ENCODE measurements around the gene PEX5L.
"Not testable (repeated sequence)": the region's sequence is repeated elsewhere in the genome, so short reads cannot be mapped to it uniquely, and the experiment has no call there.

Gene PEX5L

GRCh38 chr3:179807588-179807987 lies 229.1 kb downstream of the PEX5L start:
- Histone ChIP-seq H3K4me3 (ENCODE audit: low read depth in 1 of 5, low read length in 5 of 5) (no peak overlapping the region), H3K36me3 (ENCODE audit: control insufficient read depth in 5 of 5, insufficient read depth in 5 of 5, low read length in 5 of 5) (no peaks in the 10 kb centered on the region), H3K27me3 (ENCODE audit: control insufficient read depth in 5 of 5, insufficient read depth in 4 of 5, low read length in 5 of 5) (peaks cover 0 to 4% (median 0%) of the 10 kb centered on the region in 5 donors), H3K27ac (ENCODE audit: low read depth, low read length) (no peak overlapping the region), H3K9ac (ENCODE audit: low read length in 5 of 5) (no peak overlapping the region), H3K9me3 (ENCODE audit: control insufficient read depth in 5 of 5, low read length in 5 of 5) (no peaks in the 10 kb centered on the region), H3K4me1 (ENCODE audit: control insufficient read depth in 5 of 5, insufficient read depth in 5 of 5, low read length in 5 of 5) (peaks cover 0 to 5% (median 0%) of the 10 kb centered on the region in 5 donors)

- peaks cover 0 to 6% (median 0%) of the 10 kb centered on the region in 5 donors for H3K4me1 ChIP-seq (ENCODE audit: control insufficient read depth in 5 of 5, insufficient read depth in 5 of 5, low read length in 5 of 5)
Observed at GRCh38 chr3:179806177-179806576, 230.6 kb downstream of the PEX5L start.

GRCh38 chr3:179801856-179802255 lies 234.9 kb downstream of the PEX5L start:
- peaks cover 0 to 4% (median 0%) of the 10 kb centered on the region in 5 donors for H3K27me3 ChIP-seq (ENCODE audit: control insufficient read depth in 5 of 5, insufficient read depth in 4 of 5, low read length in 5 of 5)
- H3K36me3 ChIP-seq (ENCODE audit: control insufficient read depth in 5 of 5, insufficient read depth in 5 of 5, low read length in 5 of 5), result no peaks in the 10 kb centered on the region
- H3K27ac ChIP-seq (ENCODE audit: low read depth, low read length), result no peak overlapping the region
- H3K4me3 ChIP-seq (ENCODE audit: low read depth in 1 of 5, low read length in 5 of 5), result no peak overlapping the region
- H3K4me1 ChIP-seq (ENCODE audit: control insufficient read depth in 5 of 5, insufficient read depth in 5 of 5, low read length in 5 of 5), result peaks cover 0 to 6% (median 0%) of the 10 kb centered on the region in 5 donors
- H3K9ac ChIP-seq (ENCODE audit: low read length in 5 of 5), result no peak overlapping the region
- H3K9me3 ChIP-seq (ENCODE audit: control insufficient read depth in 5 of 5, low read length in 5 of 5), result no peaks in the 10 kb centered on the region

More at GRCh38 chr3:179806177-179806576, 230.6 kb downstream of the PEX5L start:
- Histone ChIP-seq H3K36me3 (ENCODE audit: control insufficient read depth in 5 of 5, insufficient read depth in 5 of 5, low read length in 5 of 5) (no peaks in the 10 kb centered on the region), H3K27me3 (ENCODE audit: control insufficient read depth in 5 of 5, insufficient read depth in 4 of 5, low read length in 5 of 5) (peaks cover 0 to 4% (median 0%) of the 10 kb centered on the region in 5 donors), H3K9ac (ENCODE audit: low read length in 5 of 5) (no peak overlapping the region), H3K4me3 (ENCODE audit: low read depth in 1 of 5, low read length in 5 of 5) (no peak overlapping the region), H3K27ac (ENCODE audit: low read depth, low read length) (no peak overlapping the region), H3K9me3 (ENCODE audit: control insufficient read depth in 5 of 5, low read length in 5 of 5) (no peaks in the 10 kb centered on the region)

- Histone ChIP-seq H3K27ac (ENCODE audit: low read depth, low read length) (no peak overlapping the region), H3K9ac (ENCODE audit: low read length in 5 of 5) (no peak overlapping the region), H3K27me3 (ENCODE audit: control insufficient read depth in 5 of 5, insufficient read depth in 4 of 5, low read length in 5 of 5) (peaks cover 0 to 4% (median 0%) of the 10 kb centered on the region in 5 donors), H3K4me3 (ENCODE audit: low read depth in 1 of 5, low read length in 5 of 5) (no peak overlapping the region), H3K36me3 (ENCODE audit: control insufficient read depth in 5 of 5, insufficient read depth in 5 of 5, low read length in 5 of 5) (no peaks in the 10 kb centered on the region), H3K4me1 (ENCODE audit: control insufficient read depth in 5 of 5, insufficient read depth in 5 of 5, low read length in 5 of 5) (peaks cover 0 to 6% (median 0%) of the 10 kb centered on the region in 5 donors), H3K9me3 (ENCODE audit: control insufficient read depth in 5 of 5, low read length in 5 of 5) (no peaks in the 10 kb centered on the region)
Observed at GRCh38 chr3:179801263-179801662, 235.5 kb downstream of the PEX5L start.

- Histone ChIP-seq H3K9me3 (ENCODE audit: control insufficient read depth in 5 of 5, low read length in 5 of 5) (no peaks in the 10 kb centered on the region), H3K4me1 (ENCODE audit: control insufficient read depth in 5 of 5, insufficient read depth in 5 of 5, low read length in 5 of 5) (peaks cover 0 to 6% (median 0%) of the 10 kb centered on the region in 5 donors)
Observed at GRCh38 chr3:179797192-179797591, 239.5 kb downstream of the PEX5L start.

GRCh38 chr3:179796421-179796820 lies 240.3 kb downstream of the PEX5L start:
- Histone ChIP-seq H3K4me3 (ENCODE audit: low read depth in 1 of 5, low read length in 5 of 5) (no peak overlapping the region), H3K27ac (ENCODE audit: low read depth, low read length) (no peak overlapping the region), H3K9ac (ENCODE audit: low read length in 5 of 5) (no peak overlapping the region), H3K9me3 (ENCODE audit: control insufficient read depth in 5 of 5, low read length in 5 of 5) (no peaks in the 10 kb centered on the region), H3K4me1 (ENCODE audit: control insufficient read depth in 5 of 5, insufficient read depth in 5 of 5, low read length in 5 of 5) (peaks cover 0 to 2% (median 0%) of the 10 kb centered on the region in 5 donors), H3K27me3 (ENCODE audit: control insufficient read depth in 5 of 5, insufficient read depth in 4 of 5, low read length in 5 of 5) (no peaks in the 10 kb centered on the region), H3K36me3 (ENCODE audit: control insufficient read depth in 5 of 5, insufficient read depth in 5 of 5, low read length in 5 of 5) (no peaks in the 10 kb centered on the region)

More at GRCh38 chr3:179797192-179797591, 239.5 kb downstream of the PEX5L start:
- no peaks in the 10 kb centered on the region for H3K36me3 ChIP-seq (ENCODE audit: control insufficient read depth in 5 of 5, insufficient read depth in 5 of 5, low read length in 5 of 5)
- no peak overlapping the region for H3K4me3 ChIP-seq (ENCODE audit: low read depth in 1 of 5, low read length in 5 of 5)
- no peaks in the 10 kb centered on the region for H3K27me3 ChIP-seq (ENCODE audit: control insufficient read depth in 5 of 5, insufficient read depth in 4 of 5, low read length in 5 of 5)
- H3K27ac ChIP-seq (ENCODE audit: low read depth, low read length), result no peak overlapping the region
- no peak overlapping the region for H3K9ac ChIP-seq (ENCODE audit: low read length in 5 of 5)

GRCh38 chr3:179794355-179794754 lies 242.4 kb downstream of the PEX5L start:
- Histone ChIP-seq H3K4me1 (ENCODE audit: control insufficient read depth in 5 of 5, insufficient read depth in 5 of 5, low read length in 5 of 5) (no peaks in the 10 kb centered on the region), H3K9ac (ENCODE audit: low read length in 5 of 5) (no peak overlapping the region), H3K4me3 (ENCODE audit: low read depth in 1 of 5, low read length in 5 of 5) (no peak overlapping the region), H3K36me3 (ENCODE audit: control insufficient read depth in 5 of 5, insufficient read depth in 5 of 5, low read length in 5 of 5) (peaks cover 0 to 7% (median 3%) of the 10 kb centered on the region in 5 donors), H3K27ac (ENCODE audit: low read depth, low read length) (no peak overlapping the region), H3K27me3 (ENCODE audit: control insufficient read depth in 5 of 5, insufficient read depth in 4 of 5, low read length in 5 of 5) (no peaks in the 10 kb centered on the region), H3K9me3 (ENCODE audit: control insufficient read depth in 5 of 5, low read length in 5 of 5) (no peaks in the 10 kb centered on the region)

- Histone ChIP-seq H3K4me3 (ENCODE audit: low read depth in 1 of 5, low read length in 5 of 5) (no peak overlapping the region), H3K36me3 (ENCODE audit: control insufficient read depth in 5 of 5, insufficient read depth in 5 of 5, low read length in 5 of 5) (peaks cover 0 to 9% (median 3%) of the 10 kb centered on the region in 5 donors)
Observed at GRCh38 chr3:179791793-179792192, 244.9 kb downstream of the PEX5L start.

GRCh38 chr3:179788996-179789395 lies 247.7 kb downstream of the PEX5L start:
- H3K27ac ChIP-seq (ENCODE audit: low read depth, low read length), result no peak overlapping the region
- H3K36me3 ChIP-seq (ENCODE audit: control insufficient read depth in 5 of 5, insufficient read depth in 5 of 5, low read length in 5 of 5), result peaks cover 1 to 17% (median 13%) of the 10 kb centered on the region in 5 donors
- H3K27me3 ChIP-seq (ENCODE audit: control insufficient read depth in 5 of 5, insufficient read depth in 4 of 5, low read length in 5 of 5), result no peaks in the 10 kb centered on the region
- no peak overlapping the region for H3K4me3 ChIP-seq (ENCODE audit: low read depth in 1 of 5, low read length in 5 of 5)
- H3K4me1 ChIP-seq (ENCODE audit: control insufficient read depth in 5 of 5, insufficient read depth in 5 of 5, low read length in 5 of 5), result no peaks in the 10 kb centered on the region
- H3K9me3 ChIP-seq (ENCODE audit: control insufficient read depth in 5 of 5, low read length in 5 of 5), result no peaks in the 10 kb centered on the region
- no peak overlapping the region for H3K9ac ChIP-seq (ENCODE audit: low read length in 5 of 5)

More at GRCh38 chr3:179791793-179792192, 244.9 kb downstream of the PEX5L start:
- no peaks in the 10 kb centered on the region for H3K27me3 ChIP-seq (ENCODE audit: control insufficient read depth in 5 of 5, insufficient read depth in 4 of 5, low read length in 5 of 5)
- H3K9ac ChIP-seq (ENCODE audit: low read length in 5 of 5), result no peak overlapping the region
- no peaks in the 10 kb centered on the region for H3K9me3 ChIP-seq (ENCODE audit: control insufficient read depth in 5 of 5, low read length in 5 of 5)
- H3K4me1 ChIP-seq (ENCODE audit: control insufficient read depth in 5 of 5, insufficient read depth in 5 of 5, low read length in 5 of 5), result no peaks in the 10 kb centered on the region
- H3K27ac ChIP-seq (ENCODE audit: low read depth, low read length), result no peak overlapping the region

- not testable (repeated sequence) for H3K9me3 ChIP-seq (ENCODE audit: control insufficient read depth in 5 of 5, low read length in 5 of 5); H3K4me3 ChIP-seq (ENCODE audit: low read depth in 1 of 5, low read length in 5 of 5); H3K27ac ChIP-seq (ENCODE audit: low read depth, low read length); H3K4me1 ChIP-seq (ENCODE audit: control insufficient read depth in 5 of 5, insufficient read depth in 5 of 5, low read length in 5 of 5); H3K9ac ChIP-seq (ENCODE audit: low read length in 5 of 5); H3K27me3 ChIP-seq (ENCODE audit: control insufficient read depth in 5 of 5, insufficient read depth in 4 of 5, low read length in 5 of 5)
- H3K36me3 ChIP-seq (ENCODE audit: control insufficient read depth in 5 of 5, insufficient read depth in 5 of 5, low read length in 5 of 5), result peaks cover 23 to 32% (median 26%) of the 10 kb centered on the region in 5 donors
Observed at GRCh38 chr3:179782841-179783240, 253.9 kb downstream of the PEX5L start.
